IMR-90 (cell line): Measurements from ENCODE around the gene SLC23A2. TPM values are rescaled to one million over a fixed set of nuclear protein-coding genes. Genes with fewer than 3 reads are reported as not detected.

Experiments
- ATAC-seq: fragments of 200-7000 bp; cut with Tn5 transposase; 2 replicates; pipeline ENCODE4 v1.9.1; 2020; ENCODE audit warnings: low read depth, mild to moderate bottlenecking, moderate library complexity
- BruUV-seq: library from RNA; stranded (reverse); fragments of 400-500 nt; replicated peaks from 2 replicates; lab custom pipeline; 2021; lab: Mats Ljungman, UMichigan
- CTCF ChIA-PET: fragments of 300-600 bp; formaldehyde crosslinking; extraction: SDS; loops from one replicate; lab custom pipeline; 2021; ENCODE audit warnings: antibody characterized with exemption; lab: Yijun Ruan, JAX
- POLR2A ChIA-PET: fragments of 300-600 bp; sonication (Branson Sonifier 250); formaldehyde crosslinking; loops from one replicate; lab custom pipeline; 2022; ENCODE audit warnings: antibody characterized with exemption; ENCODE audit not compliant: unreplicated experiment; lab: Charles Lee
- DNase-seq: peaks from one replicate; pipeline ENCODE4 v3.0.0; 2013
- H2AFZ ChIP-seq: replicated peaks from 2 replicates; pipeline ENCODE3; 2013; ENCODE audit warnings: low read length, mild to moderate bottlenecking; ENCODE audit not compliant: poor library complexity
- H2AK5ac ChIP-seq: 2 replicates; pipeline ENCODE4 v1.6.1; 2013; ENCODE audit warnings: low read depth, low read length, inconsistent platforms
- H2AK9ac ChIP-seq: replicated peaks from 2 replicates; pipeline ENCODE3; 2013; ENCODE audit warnings: mild to moderate bottlenecking, low read depth, low read length, moderate library complexity; ENCODE audit not compliant: poor library complexity
- H2BK120ac ChIP-seq: 2 replicates; pipeline ENCODE4 v1.6.1; 2013; ENCODE audit warnings: low read depth, low read length, inconsistent platforms
- H2BK15ac ChIP-seq: 3 replicates; pipeline ENCODE4 v1.6.1; 2013; ENCODE audit warnings: low read depth, low read length, inconsistent platforms
- H2BK20ac ChIP-seq: 2 replicates; pipeline ENCODE4 v1.6.1; 2013; ENCODE audit warnings: low read depth, mild to moderate bottlenecking, inconsistent platforms, low read length, moderate library complexity
- H2BK5ac ChIP-seq: 2 replicates; pipeline ENCODE4 v1.6.1; 2013; ENCODE audit warnings: mild to moderate bottlenecking, low read depth, low read length, inconsistent platforms; ENCODE audit not compliant: poor library complexity, severe bottlenecking
- H3K14ac ChIP-seq: replicated peaks from 2 replicates; pipeline ENCODE4 v1.6.1; 2013; ENCODE audit warnings: low read depth, low read length, inconsistent platforms
- H3K18ac ChIP-seq: 2 replicates; pipeline ENCODE4 v1.6.1; 2013; ENCODE audit warnings: low read depth, low read length, control low read depth
- H3K23ac ChIP-seq: 2 replicates; pipeline ENCODE4 v1.6.1; 2013; ENCODE audit warnings: low read depth, low read length, inconsistent platforms
- H3K27ac ChIP-seq: 2 replicates; pipeline ENCODE4 v1.5.1; 2013; ENCODE audit warnings: mild to moderate bottlenecking, control low read depth, low read length; ENCODE audit not compliant: insufficient read depth
- H3K27me3 ChIP-seq: 2 replicates; pipeline ENCODE4 v1.6.1; 2013; ENCODE audit warnings: low read length; ENCODE audit not compliant: control insufficient read depth, insufficient read depth
- H3K36me3 ChIP-seq: 2 replicates; pipeline ENCODE4 v1.6.1; 2013; ENCODE audit warnings: low read length, mixed read lengths; ENCODE audit not compliant: control insufficient read depth, insufficient read depth
- H3K4ac ChIP-seq: 2 replicates; pipeline ENCODE4 v1.6.1; 2013; ENCODE audit warnings: low read depth, low read length, inconsistent platforms
- H3K4me1 ChIP-seq: 2 replicates; pipeline ENCODE4 v1.6.1; 2013; ENCODE audit warnings: low read length, mixed read lengths; ENCODE audit not compliant: control insufficient read depth, insufficient read depth
- H3K4me2 ChIP-seq: 2 replicates; pipeline ENCODE4 v1.6.1; 2013; ENCODE audit warnings: low read depth, mild to moderate bottlenecking, control low read depth, low read length, moderate library complexity
- H3K4me3 ChIP-seq: 2 replicates; pipeline ENCODE4 v1.5.1; 2013; ENCODE audit warnings: low read depth, mild to moderate bottlenecking, control low read depth, low read length, moderate library complexity; ENCODE audit not compliant: insufficient read depth
- H3K56ac ChIP-seq: 2 replicates; pipeline ENCODE4 v1.6.1; 2013; ENCODE audit warnings: low read length, inconsistent platforms; ENCODE audit not compliant: insufficient read depth; ENCODE audit errors: extremely low read depth
- H3K79me1 ChIP-seq, 2 experiments: 2 replicates each; pipeline ENCODE4 v1.6.1; 2013; ENCODE audit warnings: low read length in 2 of 2, inconsistent platforms in 1 of 2, low read depth in 1 of 2
- H3K9ac ChIP-seq: 2 replicates; pipeline ENCODE4 v1.6.1; 2013; ENCODE audit warnings: low read depth, low read length, control low read depth
- H3K9me1 ChIP-seq: 2 replicates; pipeline ENCODE4 v1.6.1; 2013; ENCODE audit warnings: low read length, inconsistent platforms; ENCODE audit not compliant: insufficient read depth
- H3K9me3 ChIP-seq: 2 replicates; pipeline ENCODE4 v1.6.1; 2013; ENCODE audit warnings: low read length; ENCODE audit not compliant: control insufficient read depth, insufficient read depth
- H4K20me1 ChIP-seq: 2 replicates; pipeline ENCODE4 v1.6.1; 2013; ENCODE audit warnings: low read length, inconsistent platforms; ENCODE audit not compliant: insufficient read depth
- H4K5ac ChIP-seq: 2 replicates; pipeline ENCODE4 v1.6.1; 2013; ENCODE audit warnings: mild to moderate bottlenecking, low read depth, low read length, control low read depth
- H4K8ac ChIP-seq, 2 experiments: 2 replicates each; pipeline ENCODE4 v1.6.1; 2013; ENCODE audit warnings: low read depth in 2 of 2, low read length in 2 of 2, control low read depth in 1 of 2, inconsistent platforms in 1 of 2
- H4K91ac ChIP-seq: 2 replicates; pipeline ENCODE4 v1.6.1; 2013; ENCODE audit warnings: low read depth, low read length, inconsistent platforms; ENCODE audit not compliant: insufficient read depth
- BHLHE40 ChIP-seq: fragments of 150-350 bp; IDR thresholded peaks from 2 replicates; pipeline ENCODE4 v1.6.1; 2016; ENCODE audit warnings: mild to moderate bottlenecking, low read depth, low read length
- CEBPB ChIP-seq: IDR thresholded peaks from 2 replicates; pipeline ENCODE4 v1.6.1; 2012; ENCODE audit warnings: low read depth, low read length, improper control_type of control experiment
- CTCF ChIP-seq: conservative IDR thresholded peaks from 2 replicates; pipeline ENCODE4 v1.5.1; 2012; ENCODE audit warnings: mild to moderate bottlenecking, low read depth, low read length, improper control_type of control experiment
- ELK1 ChIP-seq: fragments of 150-350 bp; IDR thresholded peaks from 2 replicates; pipeline ENCODE4 v1.6.1; 2016; ENCODE audit warnings: low read depth, mild to moderate bottlenecking, low read length, moderate library complexity, borderline replicate concordance
- MAFK ChIP-seq: IDR thresholded peaks from 2 replicates; pipeline ENCODE4 v1.6.1; 2012; ENCODE audit warnings: low read depth, low read length, improper control_type of control experiment
- MAZ ChIP-seq: IDR thresholded peaks from 2 replicates; pipeline ENCODE4 v1.6.1; 2012; ENCODE audit warnings: low read depth, mild to moderate bottlenecking, low read length, improper control_type of control experiment, moderate library complexity, borderline replicate concordance
- MXI1 ChIP-seq: IDR thresholded peaks from 2 replicates; pipeline ENCODE4 v1.6.1; 2012; ENCODE audit warnings: low read depth, mild to moderate bottlenecking, low read length, moderate library complexity, borderline replicate concordance
- NFE2L2 ChIP-seq: fragments of 150-350 bp; IDR thresholded peaks from 2 replicates; pipeline ENCODE4 v1.6.1; 2016; ENCODE audit warnings: low read depth, mild to moderate bottlenecking, low read length
- POLR2A ChIP-seq: IDR thresholded peaks from 2 replicates; pipeline ENCODE4 v1.6.1; 2012; ENCODE audit warnings: mild to moderate bottlenecking, low read depth, low read length
- RAD21 ChIP-seq: IDR thresholded peaks from 2 replicates; pipeline ENCODE4 v1.6.1; 2012; ENCODE audit warnings: low read length, improper control_type of control experiment
- RFX5 ChIP-seq: IDR thresholded peaks from 2 replicates; pipeline ENCODE4 v1.8.0; 2012; ENCODE audit warnings: low read depth, mild to moderate bottlenecking, low read length, moderate library complexity
- USF2 ChIP-seq: fragments of 150-350 bp; IDR thresholded peaks from 2 replicates; pipeline ENCODE4 v1.6.1; 2017; ENCODE audit warnings: mild to moderate bottlenecking, antibody characterized with exemption, low read length, low read depth
- WGBS, 2 experiments: methylation state at CpG; one replicate each; pipeline versions ENCODE4 v1.1.5 to v1.1.7; 2013; ENCODE audit warnings: missing lambda C conversion rate in 2 of 2; ENCODE audit not compliant: insufficient read length in 1 of 2; ENCODE audit errors: extremely low coverage in 2 of 2; 5-methylcytosine and 5-hydroxymethylcytosine counted together
- dilution Hi-C: fragments of 300-500 bp; cut with HindIII; formaldehyde crosslinking; loops from one replicate; pipeline ENCODE4 v1.14.3; 2018; ENCODE audit warnings: low sequenced_read_pairs; ENCODE audit not compliant: unreplicated experiment
- in situ Hi-C: fragments of 300-500 bp; cut with MboI; formaldehyde crosslinking; loops from 3 replicates; pipeline ENCODE4 v1.14.3; 2019; ENCODE audit warnings: low sequenced_read_pairs, inconsistent platforms, mixed read lengths
- intact Hi-C: fragments of 100-400 bp; cut with micrococcal nuclease; formaldehyde crosslinking; loops from 2 replicates; pipeline ENCODE4 v1.10.0; 2022
- polyA plus RNA-seq, 3 experiments: library from polyadenylated mRNA; depleted of rRNA; stranded (reverse); fragments of >200 nt; gene quantifications; 2 replicates each; pipeline ENCODE4 v1.2.3, GENCODE V29; 2012; ENCODE audit warnings: low replicate concordance in 1 of 3
- total RNA-seq: library from RNA; depleted of rRNA; stranded (reverse); fragments of >200 nt; gene quantifications from 2 replicates; pipeline ENCODE4 v1.2.3, GENCODE V29; 2012

The SLC23A2 gene
- total and polyA plus RNA-seq, 2 of the 4 experiments (the other 2 are of a cell fraction): 10.2 to 14.4 TPM

GRCh38 chr20:4972506-4973251 lies 28.6 kb downstream of the SLC23A2 start:
- ATAC-seq: no peak
- peak overlapping the region; percentile 70 for H2AK5ac ChIP-seq
- peak overlapping the region; percentile 51; the same call in 1 of the 2 replicates for H3K18ac ChIP-seq
- no peak overlapping the region for H3K4me3 ChIP-seq
- H3K9ac ChIP-seq: peak overlapping the region; percentile 3; the same call in 1 of the 2 replicates
- H2BK120ac ChIP-seq: peak overlapping the region; percentile 79
- peak overlapping the region; percentile 86; the same call in 1 of the 2 replicates for H3K23ac ChIP-seq
- H3K9me1 ChIP-seq: peaks cover 3% of the 10 kb centered on the region
- H3K4ac ChIP-seq: peak overlapping the region; percentile 80
- peaks cover 4% of the 10 kb centered on the region for H3K4me1 ChIP-seq
- peak overlapping the region; percentile 1 to 73; a peak in 3 of 4 replicates for H4K8ac ChIP-seq
- H3K27ac ChIP-seq: peak overlapping the region; percentile 45; the same call in 1 of the 2 replicates
- no TSS peak for BruUV-seq
- peak overlapping the region; percentile 89; the same call in 1 of the 2 replicates for H3K4me2 ChIP-seq
- H3K14ac ChIP-seq: peak overlapping the region; percentile 64; the same call in 1 of the 2 replicates
- H3K36me3 ChIP-seq: peaks cover 15% of the 10 kb centered on the region
- intact Hi-C loops (loop anchor here (5.0 kb wide), 1 partner anchor 130 kb away; no protein-coding TSS in a partner anchor), in situ Hi-C loops (loop anchor here (25.0 kb wide), 1 partner anchor 360 kb away; no protein-coding TSS in a partner anchor), dilution Hi-C loops (no loop called here)
- no peak overlapping the region; the same call in 2 of the 3 replicates for H2BK15ac ChIP-seq
- peak overlapping the region; percentile 84; the same call in 1 of the 2 replicates for H2BK20ac ChIP-seq
- peak overlapping the region; percentile 52; the same call in 1 of the 2 replicates for H4K91ac ChIP-seq
- H3K79me1 ChIP-seq: peaks cover 2 to 48% of the 10 kb centered on the region in 2 experiments; a peak in 2 of 4 replicates
- 40% methylated on average over 1 of the region's 12 CpGs; no CpG with 5 or more reads in 1 of the 2 experiments for WGBS, 2 experiments
- no peak for DNase-seq
- CTCF ChIA-PET: interaction anchor here (0.6 to 1.1 kb wide), 3 partner anchors 17 to 129 kb away, joined by 3 to 7 read pairs (median 4); no protein-coding TSS in a partner anchor
- peaks cover 3% of the 10 kb centered on the region; the same call in 1 of the 2 replicates for H4K20me1 ChIP-seq
- no peaks in the 10 kb centered on the region for H3K9me3 ChIP-seq
- H3K56ac ChIP-seq: peak overlapping the region; percentile 70; the same call in 1 of the 2 replicates
- no peak overlapping the region for H2AFZ ChIP-seq
- no peaks in the 10 kb centered on the region for H3K27me3 ChIP-seq
- no peak overlapping the region for H2AK9ac ChIP-seq
- no peak overlapping the region; the same call in 1 of the 2 replicates for H4K5ac ChIP-seq
- POLR2A ChIA-PET: interaction anchor here (0.6 kb wide), 1 partner anchor 115 kb away, joined by 23 read pairs; no protein-coding TSS in a partner anchor
- H2BK5ac ChIP-seq: peak overlapping the region; percentile 82
- TF ChIP-seq RAD21 (no peak), MAFK (no peak), MAZ (no peak), USF2 (no peak), CEBPB (no peak), CTCF (no peak), RFX5 (no peak), POLR2A (no peak), ELK1 (no peak), BHLHE40 (no peak), NFE2L2 (no peak), MXI1 (no peak)
